ENCODE measurements around the gene SLCO2A1.

The SLCO2A1 gene

DNA sequence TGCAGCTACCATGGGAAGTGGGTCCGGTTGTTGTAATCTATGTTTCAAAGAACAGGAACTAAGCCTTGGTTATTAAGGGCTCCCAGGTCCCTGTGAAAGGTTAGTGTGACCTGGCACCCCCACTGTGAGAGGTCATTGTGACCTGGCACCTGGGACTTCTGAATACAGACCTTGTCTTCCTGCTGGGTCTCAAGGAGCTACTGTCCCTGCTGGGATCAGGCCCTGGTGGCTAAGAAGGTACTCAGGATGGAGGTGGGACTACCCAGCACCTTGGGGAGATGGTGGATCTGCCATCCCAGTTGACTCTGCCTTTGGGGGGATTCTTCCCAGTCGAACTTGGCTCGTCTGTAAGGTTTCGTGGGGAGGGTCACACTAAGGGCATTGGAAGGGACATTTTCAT, 10.3 kb upstream of the SLCO2A1 start:
- DNase-seq (ENCODE audit: low read depth, low spot score): no peak
- Histone ChIP-seq H3K36me3 (ENCODE audit: insufficient read depth, insufficient read length, low read length) (no peaks in the 10 kb centered on the region), H3K4me1 (ENCODE audit: insufficient read depth, insufficient read length) (peaks cover 15% of the 10 kb centered on the region), H3K4me3 (ENCODE audit: insufficient read length, low read depth) (no peak overlapping the region), H3K9ac (ENCODE audit: insufficient read length, low read depth) (no peak overlapping the region), H3K9me3 (ENCODE audit: insufficient read depth, low read length) (peaks cover 43% of the 10 kb centered on the region), H3K27me3 (ENCODE audit: insufficient read depth, insufficient read length) (no peaks in the 10 kb centered on the region)
- TF ChIP-seq SUZ12 (IDR thresholded peaks at IDR 0.05; ENCODE audit: extremely low read depth, insufficient read depth, insufficient read length) (no peak), YY1 (IDR thresholded peaks at IDR 0.05; ENCODE audit: insufficient read depth, insufficient read length) (no peak), ZNF274 (IDR thresholded peaks at IDR 0.05; ENCODE audit: low read depth, low read length) (no peak)

GRCh38 chr3:134039161-134039862, 9.6 kb upstream of the SLCO2A1 start:
- H3K9ac ChIP-seq (ENCODE audit: insufficient read length, low read depth): no peak overlapping the region
- TF ChIP-seq ZNF274 (IDR thresholded peaks at IDR 0.05; ENCODE audit: low read depth, low read length): no peak
- no peak for TF ChIP-seq SUZ12 (IDR thresholded peaks at IDR 0.05; ENCODE audit: extremely low read depth, insufficient read depth, insufficient read length)
- TF ChIP-seq YY1 (IDR thresholded peaks at IDR 0.05; ENCODE audit: insufficient read depth, insufficient read length): no peak

GRCh38 chr3:134038716-134039115, 9.0 kb upstream of the SLCO2A1 start:
- H3K9ac ChIP-seq (ENCODE audit: insufficient read length, low read depth): no peak overlapping the region
- H3K9me3 ChIP-seq (ENCODE audit: insufficient read depth, low read length): peaks cover 29% of the 10 kb centered on the region
- H3K36me3 ChIP-seq (ENCODE audit: insufficient read depth, insufficient read length, low read length): no peaks in the 10 kb centered on the region
- DNase-seq (ENCODE audit: low read depth, low spot score): no peak
- H3K4me3 ChIP-seq (ENCODE audit: insufficient read length, low read depth): no peak overlapping the region
- H3K27me3 ChIP-seq (ENCODE audit: insufficient read depth, insufficient read length): no peaks in the 10 kb centered on the region
- no peak for TF ChIP-seq ZNF274 (IDR thresholded peaks at IDR 0.05; ENCODE audit: low read depth, low read length)
- TF ChIP-seq SUZ12 (IDR thresholded peaks at IDR 0.05; ENCODE audit: extremely low read depth, insufficient read depth, insufficient read length): no peak
- no peak for TF ChIP-seq YY1 (IDR thresholded peaks at IDR 0.05; ENCODE audit: insufficient read depth, insufficient read length)
- peaks cover 15% of the 10 kb centered on the region for H3K4me1 ChIP-seq (ENCODE audit: insufficient read depth, insufficient read length)

More at GRCh38 chr3:134039161-134039862, 9.6 kb upstream of the SLCO2A1 start:
- no peak for DNase-seq (ENCODE audit: low read depth, low spot score)
- H3K27me3 ChIP-seq (ENCODE audit: insufficient read depth, insufficient read length): no peaks in the 10 kb centered on the region
- no peak overlapping the region for H3K4me3 ChIP-seq (ENCODE audit: insufficient read length, low read depth)
- peaks cover 15% of the 10 kb centered on the region for H3K4me1 ChIP-seq (ENCODE audit: insufficient read depth, insufficient read length)
- H3K36me3 ChIP-seq (ENCODE audit: insufficient read depth, insufficient read length, low read length): no peaks in the 10 kb centered on the region
- H3K9me3 ChIP-seq (ENCODE audit: insufficient read depth, low read length): peaks cover 35% of the 10 kb centered on the region

DNA sequence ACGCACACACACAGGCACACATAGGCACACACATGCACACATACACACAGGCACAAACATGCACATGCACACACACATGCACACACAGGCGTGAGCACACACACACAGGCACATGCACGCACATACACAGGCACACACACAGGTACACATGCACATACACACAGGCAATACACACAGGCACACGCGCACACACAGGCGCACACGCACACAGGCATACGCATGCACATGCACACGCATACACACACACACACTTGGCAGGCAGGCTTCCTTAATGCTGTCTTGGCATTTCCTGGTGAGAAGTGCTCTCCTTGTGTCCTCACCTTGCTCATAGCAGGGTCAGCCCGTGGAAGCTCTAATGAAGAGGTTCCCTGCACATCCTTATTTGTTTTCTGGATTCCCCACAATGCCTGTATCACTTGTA, 8.4 kb upstream of the SLCO2A1 start:
- Histone ChIP-seq H3K9ac (ENCODE audit: insufficient read length, low read depth) (no peak overlapping the region), H3K27me3 (ENCODE audit: insufficient read depth, insufficient read length) (no peaks in the 10 kb centered on the region), H3K36me3 (ENCODE audit: insufficient read depth, insufficient read length, low read length) (no peaks in the 10 kb centered on the region), H3K9me3 (ENCODE audit: insufficient read depth, low read length) (peaks cover 23% of the 10 kb centered on the region), H3K4me3 (ENCODE audit: insufficient read length, low read depth) (no peak overlapping the region), H3K4me1 (ENCODE audit: insufficient read depth, insufficient read length) (peaks cover 15% of the 10 kb centered on the region)
- DNase-seq (ENCODE audit: low read depth, low spot score): no peak
- TF ChIP-seq ZNF274 (IDR thresholded peaks at IDR 0.05; ENCODE audit: low read depth, low read length) (no peak), SUZ12 (IDR thresholded peaks at IDR 0.05; ENCODE audit: extremely low read depth, insufficient read depth, insufficient read length) (no peak)

DNA sequence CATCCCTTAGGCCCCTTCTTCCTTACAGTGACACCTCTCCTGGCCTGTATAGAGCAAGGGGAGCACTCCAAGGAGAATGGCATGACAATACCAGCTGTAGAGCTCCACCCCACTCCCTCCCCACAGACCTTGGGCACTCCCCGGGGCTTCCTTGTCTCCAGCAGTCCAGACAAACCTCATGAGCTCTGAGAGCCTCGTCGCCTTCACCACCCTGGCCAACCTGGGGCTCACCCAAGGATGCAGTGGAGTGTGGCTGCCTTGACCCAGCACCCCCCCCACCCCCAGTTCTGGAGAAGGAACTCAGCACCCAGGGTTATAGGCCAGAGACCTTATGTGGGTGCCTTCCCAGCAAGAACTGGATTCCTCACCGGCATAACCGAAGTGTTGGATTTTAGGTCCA, 7.4 kb upstream of the SLCO2A1 start:
- TF ChIP-seq YY1 (IDR thresholded peaks at IDR 0.05; ENCODE audit: insufficient read depth, insufficient read length): no peak
- TF ChIP-seq SUZ12 (IDR thresholded peaks at IDR 0.05; ENCODE audit: extremely low read depth, insufficient read depth, insufficient read length): no peak
- TF ChIP-seq ZNF274 (IDR thresholded peaks at IDR 0.05; ENCODE audit: low read depth, low read length): no peak
- Histone ChIP-seq H3K4me1 (ENCODE audit: insufficient read depth, insufficient read length) (peaks cover 15% of the 10 kb centered on the region), H3K27me3 (ENCODE audit: insufficient read depth, insufficient read length) (no peaks in the 10 kb centered on the region), H3K9ac (ENCODE audit: insufficient read length, low read depth) (no peak overlapping the region), H3K4me3 (ENCODE audit: insufficient read length, low read depth) (no peak overlapping the region), H3K36me3 (ENCODE audit: insufficient read depth, insufficient read length, low read length) (no peaks in the 10 kb centered on the region), H3K9me3 (ENCODE audit: insufficient read depth, low read length) (peaks cover 14% of the 10 kb centered on the region)
- no peak for DNase-seq (ENCODE audit: low read depth, low spot score)

DNA sequence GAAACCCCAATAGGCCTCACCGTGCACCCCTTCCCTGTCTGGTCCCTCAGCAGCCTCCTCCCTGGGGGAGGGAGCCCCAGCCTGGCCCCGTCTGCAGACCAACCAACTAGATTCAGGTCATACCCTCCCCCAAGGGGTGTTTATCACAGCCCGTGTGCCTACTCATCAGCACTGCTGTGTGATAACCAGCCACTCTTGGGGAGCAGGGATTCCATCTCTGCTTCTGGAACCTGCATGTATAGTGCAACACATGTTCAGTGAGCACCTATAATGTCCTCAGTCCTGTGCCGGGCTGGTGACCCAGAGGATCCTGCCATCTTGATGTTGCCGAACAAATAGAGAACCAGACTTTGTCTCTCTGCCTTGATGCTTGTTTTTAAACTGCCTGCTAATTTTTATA, 6.6 kb upstream of the SLCO2A1 start:
- Histone ChIP-seq H3K9ac (ENCODE audit: insufficient read length, low read depth) (no peak overlapping the region), H3K27me3 (ENCODE audit: insufficient read depth, insufficient read length) (peaks cover 8% of the 10 kb centered on the region), H3K36me3 (ENCODE audit: insufficient read depth, insufficient read length, low read length) (no peaks in the 10 kb centered on the region), H3K4me3 (ENCODE audit: insufficient read length, low read depth) (no peak overlapping the region), H3K4me1 (ENCODE audit: insufficient read depth, insufficient read length) (peaks cover 15% of the 10 kb centered on the region), H3K9me3 (ENCODE audit: insufficient read depth, low read length) (peaks cover 5% of the 10 kb centered on the region)
- no peak for DNase-seq (ENCODE audit: low read depth, low spot score)
- TF ChIP-seq YY1 (IDR thresholded peaks at IDR 0.05; ENCODE audit: insufficient read depth, insufficient read length) (no peak), ZNF274 (IDR thresholded peaks at IDR 0.05; ENCODE audit: low read depth, low read length) (no peak), SUZ12 (IDR thresholded peaks at IDR 0.05; ENCODE audit: extremely low read depth, insufficient read depth, insufficient read length) (no peak)

DNA sequence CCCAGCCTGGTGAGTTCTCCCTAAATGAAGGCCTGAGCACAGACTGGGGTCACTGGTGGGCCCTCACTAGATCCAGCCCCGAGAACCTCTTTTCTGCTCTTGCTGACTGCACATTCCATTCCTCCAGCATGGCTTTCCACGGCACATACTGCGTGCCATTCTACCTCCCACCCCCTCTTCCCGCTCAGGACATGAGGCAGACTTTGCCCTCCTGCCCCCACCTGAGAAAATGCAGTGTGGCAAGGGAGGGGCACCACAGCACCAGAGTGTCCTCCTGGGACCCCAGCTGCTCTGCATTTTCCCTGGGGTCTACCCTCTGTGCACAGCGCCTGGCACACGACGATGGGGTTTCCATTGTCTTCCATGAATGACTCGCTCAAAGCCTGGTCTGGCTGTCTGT, 6.1 kb upstream of the SLCO2A1 start:
- TF ChIP-seq SUZ12 (IDR thresholded peaks at IDR 0.05; ENCODE audit: extremely low read depth, insufficient read depth, insufficient read length) (no peak), YY1 (IDR thresholded peaks at IDR 0.05; ENCODE audit: insufficient read depth, insufficient read length) (no peak), ZNF274 (IDR thresholded peaks at IDR 0.05; ENCODE audit: low read depth, low read length) (no peak)
- no peak for DNase-seq (ENCODE audit: low read depth, low spot score)
- no peak overlapping the region for H3K4me3 ChIP-seq (ENCODE audit: insufficient read length, low read depth)

More for the DNA sequence above, 6.1 kb upstream of the SLCO2A1 start:
- Histone ChIP-seq H3K4me1 (ENCODE audit: insufficient read depth, insufficient read length) (peaks cover 19% of the 10 kb centered on the region), H3K9me3 (ENCODE audit: insufficient read depth, low read length) (peaks cover under 1% of the 10 kb centered on the region; the same call in 1 of the 2 replicates), H3K36me3 (ENCODE audit: insufficient read depth, insufficient read length, low read length) (no peaks in the 10 kb centered on the region), H3K9ac (ENCODE audit: insufficient read length, low read depth) (no peak overlapping the region), H3K27me3 (ENCODE audit: insufficient read depth, insufficient read length) (peaks cover 13% of the 10 kb centered on the region)

Data from NT2/D1 (cell line).